NCI-H226 (cell line): ENCODE data around the gene TMEM234.
A peak's percentile ranks its signal among the peaks of the same experiment; 100 is the strongest.
"Not testable (repeated sequence)": the region's sequence is repeated elsewhere in the genome, so short reads cannot be mapped to it uniquely, and the experiment has no call there.

Experiments
- DNase-seq: peaks from one replicate; pipeline ENCODE4 v3.0.0-alpha.2; 2015

Gene TMEM234

DNA sequence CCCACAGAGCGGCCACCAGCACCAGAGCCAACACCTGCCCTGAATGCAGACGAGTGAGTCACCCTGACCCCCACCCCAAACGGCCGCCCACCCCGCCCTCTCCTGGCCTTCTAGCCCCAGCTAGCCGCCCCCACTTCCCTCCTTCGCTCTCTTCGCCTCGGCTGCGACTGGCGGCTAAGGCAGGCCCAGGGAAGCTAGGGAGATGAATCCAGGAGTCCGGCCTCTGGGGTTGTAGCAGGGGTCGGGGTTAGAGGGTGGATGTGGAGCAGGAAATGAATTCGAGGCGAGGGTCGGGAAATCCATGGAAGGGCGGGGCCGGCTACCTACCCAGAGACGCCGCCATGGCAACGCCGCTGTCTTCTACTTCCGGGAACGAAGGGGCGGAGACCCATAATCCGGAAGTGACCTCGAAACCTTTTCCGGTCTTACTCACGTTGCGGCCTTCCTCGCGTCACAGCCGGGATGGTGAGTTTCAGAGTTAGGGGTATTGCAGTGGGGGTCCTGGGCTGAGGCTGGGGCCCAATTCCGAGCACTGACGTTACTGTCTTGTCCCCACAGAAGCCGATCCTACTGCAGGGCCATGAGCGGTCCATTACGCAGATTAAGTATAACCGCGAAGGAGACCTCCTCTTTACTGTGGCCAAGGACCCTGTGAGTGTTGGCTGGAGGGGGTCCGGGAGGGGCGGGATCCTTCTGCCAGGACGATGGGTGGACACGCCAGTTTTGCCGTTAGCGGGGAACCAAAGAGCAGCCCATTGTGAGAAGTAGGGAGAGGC is at the start of gene TMEM234, which contains the start of gene EIF3I:
TMEM234 (minus strand) TSS at position 374 of the 776 bp plus-strand sequence; CDS start at position 343, 31 bp downstream.
EIF3I (plus strand) TSS at position 428 of the 776 bp plus-strand sequence; CDS start at position 463, 35 bp downstream.
- DNase-seq: peak; percentile 90

GRCh38 chr1:32269744-32270143 is 47.6 kb upstream of the TMEM234 start:
- DNase-seq: no peak

GRCh38 chr1:32266921-32267591 is 44.9 kb upstream of the TMEM234 start:
- peak; percentile 61 for DNase-seq

DNA sequence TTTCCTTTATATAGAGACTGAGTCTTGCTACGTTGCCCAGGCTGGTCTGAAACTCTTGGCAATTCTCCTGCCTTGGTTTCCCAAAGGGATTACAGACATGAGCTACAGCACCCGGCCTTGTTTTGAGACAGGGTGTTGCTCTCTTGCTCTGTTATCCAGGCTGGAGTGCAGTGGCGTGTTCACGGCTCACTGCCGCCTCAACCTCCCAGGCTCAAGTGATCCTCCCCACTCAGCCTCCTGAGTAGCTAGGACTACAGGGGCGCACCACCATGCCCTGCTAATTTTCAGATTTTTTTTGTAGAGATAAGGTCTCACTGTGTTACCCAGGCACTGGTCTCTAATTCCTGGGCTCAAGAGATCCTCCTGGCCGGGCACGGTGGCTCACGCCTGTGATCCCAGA is 43.7 kb upstream of the TMEM234 start:
- no peak for DNase-seq

- no peak for DNase-seq
Measured at GRCh38 chr1:32263744-32264143, 41.6 kb upstream of the TMEM234 start.

- not testable (repeated sequence) for DNase-seq
Measured at GRCh38 chr1:32263236-32263593, 41.1 kb upstream of the TMEM234 start.

DNA sequence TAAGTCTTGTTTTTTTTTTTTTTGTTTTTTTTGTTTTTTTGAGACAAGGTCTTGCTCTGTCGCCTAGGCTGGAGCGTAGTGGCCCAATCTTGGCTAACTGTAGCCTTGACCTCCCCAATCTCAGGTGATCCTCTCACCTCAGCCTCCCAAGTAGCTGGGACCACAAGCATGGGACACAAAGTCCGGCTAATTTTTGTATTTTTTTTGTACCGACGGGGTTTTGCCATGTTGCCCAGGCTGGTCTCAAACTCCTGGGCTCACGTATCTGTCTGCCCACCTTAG is 35.0 kb upstream of the TMEM234 start:
- no peak for DNase-seq

- DNase-seq: no peak
Measured at GRCh38 chr1:32256473-32257226, 34.5 kb upstream of the TMEM234 start.

GRCh38 chr1:32255072-32256071 is 33.2 kb upstream of the TMEM234 start:
- no peak for DNase-seq

- DNase-seq: no peak
Measured at GRCh38 chr1:32250893-32251716, 29.0 kb upstream of the TMEM234 start, which contains the start of gene LCK. Gene LCK, plus strand, starts transcription at chr1:32251265. Its CDS starts 23,065 bp downstream, at chr1:32274330.

GRCh38 chr1:32249831-32250525 is 27.8 kb upstream of the TMEM234 start:
- DNase-seq: no peak

- DNase-seq: peak; percentile 80
Measured at GRCh38 chr1:32247983-32248889, 26.1 kb upstream of the TMEM234 start.

DNA sequence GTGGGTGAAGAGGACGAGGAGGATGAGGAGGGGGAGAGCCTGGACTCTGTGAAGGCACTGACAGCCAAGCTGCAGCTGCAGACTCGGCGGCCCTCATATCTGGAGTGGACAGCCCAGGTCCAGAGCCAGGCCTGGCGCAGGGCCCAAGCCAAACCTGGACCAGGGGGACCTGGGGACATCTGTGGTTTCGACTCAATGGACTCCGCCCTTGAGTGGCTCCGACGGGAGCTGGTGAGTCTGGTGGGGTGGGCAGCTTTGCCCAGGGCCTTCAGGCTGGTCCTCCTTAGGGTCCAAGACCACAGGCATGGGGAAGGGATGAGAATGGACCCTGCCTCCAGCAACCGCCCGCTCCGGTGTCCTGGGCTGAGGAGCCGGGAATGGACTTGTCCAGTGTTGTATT is 25.3 kb upstream of the TMEM234 start:
- DNase-seq: no peak

- peak; percentile 74 for DNase-seq
Measured at GRCh38 chr1:32246888-32247273, 24.7 kb upstream of the TMEM234 start, which contains the start of gene FAM167B. Gene FAM167B, plus strand, starts transcription at chr1:32247222. Its CDS starts 200 bp downstream, at chr1:32247422.

GRCh38 chr1:32242341-32242851 is 20.2 kb upstream of the TMEM234 start:
- DNase-seq: no peak

DNA sequence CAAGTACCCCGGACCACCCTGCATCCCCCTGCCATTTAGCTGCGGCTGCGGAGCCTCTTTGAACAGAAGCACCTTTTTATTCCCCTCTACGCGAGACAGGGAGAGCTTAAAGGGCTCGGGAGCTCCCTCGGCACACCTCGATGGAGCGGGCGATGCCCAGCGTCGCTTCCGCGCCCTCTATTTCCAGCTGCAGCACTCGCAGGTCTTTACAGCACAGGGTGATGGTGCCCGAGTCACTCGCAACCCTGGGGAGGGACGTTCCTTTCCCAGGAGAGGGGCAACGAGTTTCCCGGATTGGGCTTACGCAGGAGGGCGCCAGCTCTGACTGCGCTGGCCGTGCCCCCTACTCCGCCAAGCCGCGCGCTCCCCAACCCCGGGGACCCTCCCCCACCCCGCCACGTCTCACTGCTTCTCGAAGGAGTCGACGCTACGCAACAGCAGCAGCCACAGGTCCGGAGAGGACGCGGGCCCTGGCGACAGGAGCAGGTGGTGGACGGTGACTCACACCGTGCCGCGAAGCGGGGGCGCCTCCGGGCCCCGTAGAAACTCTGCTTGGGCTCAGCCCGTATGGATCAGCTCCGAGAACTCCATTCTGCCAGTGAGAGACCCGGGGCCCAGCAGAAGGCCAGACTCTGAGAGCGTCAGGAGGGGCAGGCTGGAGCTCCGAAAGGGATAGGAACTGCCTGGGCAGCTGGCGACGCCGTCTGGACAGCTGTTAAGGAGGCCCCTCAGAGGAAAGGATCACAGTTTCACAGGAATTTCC is 19.0 kb upstream of the TMEM234 start:
- DNase-seq: no peak

DNA sequence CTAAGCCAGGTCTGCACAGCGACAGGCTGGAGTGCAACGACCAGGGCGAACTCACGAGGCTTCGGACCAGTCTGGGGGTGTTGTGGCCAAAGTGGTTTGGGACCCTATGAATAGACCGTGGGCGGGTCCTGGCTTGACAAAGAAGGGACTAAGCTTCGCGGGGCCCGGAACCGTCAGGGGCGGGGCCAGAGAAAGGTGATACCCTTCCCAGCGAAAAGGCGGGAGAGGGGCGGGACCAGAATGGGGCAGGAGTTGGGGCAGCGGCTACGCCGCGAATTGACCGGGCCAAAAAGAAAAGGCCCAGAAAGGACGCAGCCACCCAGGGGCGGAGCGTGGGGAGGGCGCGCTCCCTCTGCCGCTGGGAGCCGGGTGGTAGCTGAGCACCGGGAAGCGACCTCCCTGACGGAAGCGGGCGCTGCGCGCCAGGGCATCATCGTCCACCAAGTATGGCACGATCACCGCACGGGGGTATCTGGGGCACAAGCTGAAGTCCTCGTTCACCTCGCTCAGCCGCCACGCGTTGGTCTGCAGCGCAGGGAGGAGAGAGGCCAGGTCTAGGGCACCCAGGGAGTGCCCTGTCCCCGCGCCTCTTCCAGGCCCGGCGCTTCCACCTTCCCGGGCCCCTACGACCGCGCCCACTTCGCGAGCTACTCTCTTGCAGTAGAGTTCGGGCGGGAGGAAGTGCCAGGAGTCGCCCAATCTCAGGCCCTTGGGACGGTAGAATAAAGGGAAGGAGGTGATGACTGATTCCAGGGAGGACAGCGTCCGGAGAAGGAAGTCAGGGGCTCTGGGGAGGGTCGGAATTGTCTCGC is 18.2 kb upstream of the TMEM234 start:
- DNase-seq: no peak

DNA sequence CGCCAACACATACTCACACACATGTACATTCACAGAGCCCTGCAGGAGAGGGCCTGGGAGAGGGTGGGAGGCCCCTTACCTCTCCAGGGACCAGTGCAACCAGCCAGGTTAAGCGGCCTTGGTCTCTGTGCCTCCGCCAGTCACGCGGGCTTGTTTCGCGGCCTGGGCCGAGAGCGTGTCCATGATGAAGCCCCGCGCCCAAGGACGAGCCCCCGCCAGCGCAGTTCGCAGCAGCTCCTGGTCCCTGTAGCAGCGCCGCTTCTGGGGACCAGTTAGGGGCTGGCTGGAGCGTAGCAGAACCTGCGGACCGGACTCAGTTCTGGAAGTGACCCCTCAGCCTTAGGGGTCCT is 17.6 kb upstream of the TMEM234 start:
- no peak for DNase-seq
